ENCODE results near the gene NSMF.

DNA sequence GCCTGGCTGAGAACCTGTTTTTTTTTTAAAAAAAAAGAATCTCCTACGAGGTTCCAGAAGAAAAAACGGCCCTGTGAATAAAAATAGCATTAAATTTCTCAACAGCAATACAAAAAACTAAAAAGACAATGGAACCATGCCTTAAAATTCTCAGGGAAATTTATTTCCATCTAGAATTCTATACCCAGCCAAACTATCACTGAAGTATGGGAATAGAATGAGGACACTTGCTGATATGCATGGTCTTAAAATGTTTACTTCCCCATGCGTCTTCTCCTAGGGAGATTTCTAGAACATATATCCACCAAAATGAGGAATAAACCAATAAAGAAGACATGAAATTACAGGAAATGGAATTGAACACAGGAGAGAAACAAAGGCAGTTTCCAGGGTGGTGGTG, 16.5 kb upstream of the NSMF start:
- TF ChIP-seq, protein P1, sequence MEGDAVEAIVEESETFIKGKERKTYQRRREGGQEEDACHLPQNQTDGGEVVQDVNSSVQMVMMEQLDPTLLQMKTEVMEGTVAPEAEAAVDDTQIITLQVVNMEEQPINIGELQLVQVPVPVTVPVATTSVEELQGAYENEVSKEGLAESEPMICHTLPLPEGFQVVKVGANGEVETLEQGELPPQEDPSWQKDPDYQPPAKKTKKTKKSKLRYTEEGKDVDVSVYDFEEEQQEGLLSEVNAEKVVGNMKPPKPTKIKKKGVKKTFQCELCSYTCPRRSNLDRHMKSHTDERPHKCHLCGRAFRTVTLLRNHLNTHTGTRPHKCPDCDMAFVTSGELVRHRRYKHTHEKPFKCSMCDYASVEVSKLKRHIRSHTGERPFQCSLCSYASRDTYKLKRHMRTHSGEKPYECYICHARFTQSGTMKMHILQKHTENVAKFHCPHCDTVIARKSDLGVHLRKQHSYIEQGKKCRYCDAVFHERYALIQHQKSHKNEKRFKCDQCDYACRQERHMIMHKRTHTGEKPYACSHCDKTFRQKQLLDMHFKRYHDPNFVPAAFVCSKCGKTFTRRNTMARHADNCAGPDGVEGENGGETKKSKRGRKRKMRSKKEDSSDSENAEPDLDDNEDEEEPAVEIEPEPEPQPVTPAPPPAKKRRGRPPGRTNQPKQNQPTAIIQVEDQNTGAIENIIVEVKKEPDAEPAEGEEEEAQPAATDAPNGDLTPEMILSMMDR (IDR thresholded peaks at IDR 0.05), result no peak
- no peak for TF ChIP-seq POLR2A (IDR thresholded peaks at IDR 0.05)
